GM10248 (cell line): ENCODE results near the gene SCYGR5.
A peak's percentile ranks its signal among the peaks of the same experiment; 100 is the strongest.
"Not testable (repeated sequence)": the region's sequence is repeated elsewhere in the genome, so short reads cannot be mapped to it uniquely, and the experiment has no call there.

Source experiments
- CTCF ChIA-PET: fragments of 300-600 bp; sonication (Branson Sonifier 250); formaldehyde crosslinking; extraction: SDS; loops from one replicate; lab custom pipeline; 2021; ENCODE audit warnings: antibody characterized with exemption; lab: Yijun Ruan, JAX
- POLR2A ChIA-PET: fragments of 350-650 bp; sonication (Branson Sonifier 250); formaldehyde crosslinking; extraction: SDS; loops from one replicate; lab custom pipeline; 2020; ENCODE audit warnings: antibody characterized with exemption; lab: Yijun Ruan, JAX
- DNase-seq: peaks from one replicate; pipeline ENCODE4 v3.0.0; 2012; ENCODE audit errors: extremely low spot score
- CTCF ChIP-seq: IDR thresholded peaks from 2 replicates; pipeline ENCODE4 v1.5.1; 2012; ENCODE audit warnings: mild to moderate bottlenecking, low read depth; ENCODE audit errors: extremely low read depth, missing control alignments, control extremely low read depth

SCYGR5 gene

GRCh38 chr2:227666631-227667170 lies at the start of gene SCYGR5:
Gene SCYGR5 (plus strand): TSS chr2:227666804. CDS start chr2:227666804, 0 bp downstream.
- CTCF ChIA-PET: interaction anchor here (3.0 kb wide), 1 partner anchor 99 kb away, joined by 8 read pairs; no protein-coding TSS in a partner anchor
- DNase-seq: not testable (repeated sequence)

GRCh38 chr2:227617316-227618230 lies 49.0 kb upstream of the SCYGR5 start, which contains the start of gene SCYGR4:
Gene SCYGR4 (plus strand): TSS chr2:227617498. CDS start chr2:227617498, 0 bp downstream.
- DNase-seq: no peak
- no peak for TF ChIP-seq CTCF
- ChIA-PET POLR2A (no interaction called here), CTCF (no interaction called here)

More at GRCh38 chr2:227666631-227667170, at the start of gene SCYGR5:
- POLR2A ChIA-PET: not testable (repeated sequence)

GRCh38 chr2:227623226-227623625 lies 43.4 kb upstream of the SCYGR5 start:
- POLR2A ChIA-PET: no interaction called here
- CTCF ChIA-PET: interaction anchor here (1.4 kb wide), 1 partner anchor 224 kb away, joined by 3 read pairs; no protein-coding TSS in a partner anchor
- DNase-seq: no peak
- no peak for TF ChIP-seq CTCF

GRCh38 chr2:227625420-227625819 lies 41.2 kb upstream of the SCYGR5 start:
- DNase-seq: no peak
- TF ChIP-seq CTCF: no peak
- POLR2A ChIA-PET: no interaction called here
- CTCF ChIA-PET: no interaction called here

GRCh38 chr2:227626580-227627151 lies 39.9 kb upstream of the SCYGR5 start:
- ChIA-PET CTCF (interaction anchor here (3.7 kb wide), 1 partner anchor 32 kb away, joined by 13 read pairs; no protein-coding TSS in a partner anchor), POLR2A (no interaction called here)
- TF ChIP-seq CTCF: no peak
- no peak for DNase-seq

GRCh38 chr2:227627769-227628168 lies 38.8 kb upstream of the SCYGR5 start:
- TF ChIP-seq CTCF: no peak
- ChIA-PET POLR2A (interaction anchor here (0.6 kb wide), 1 partner anchor 242 kb away, joined by 7 read pairs; no protein-coding TSS in a partner anchor), CTCF (interaction anchor here (0.8 to 3.7 kb wide), 5 partner anchors 11 to 31 kb away, joined by 3 to 13 read pairs (median 7); no protein-coding TSS in a partner anchor)
- DNase-seq: peak; percentile 29
